ENCODE results near the gene FAM135A.

GRCh38 chr6:70375166-70375565, 38.1 kb upstream of the FAM135A start:
- TF ChIP-seq POLR2A (IDR thresholded peaks at IDR 0.05; ENCODE audit: insufficient read depth in 1 of 2, low read depth in 2 of 2, low read length in 2 of 2) (no peak), MYPOP (CRISPR knock-in tag; IDR thresholded peaks at IDR 0.05) (no peak), HMGA1 (CRISPR knock-in tag; conservative IDR thresholded peaks at IDR 0.05) (no peak), JUND (CRISPR knock-in tag; IDR thresholded peaks at IDR 0.05) (no peak), ZFP36 (IDR thresholded peaks at IDR 0.05; ENCODE audit: borderline replicate concordance, low read depth, low read length, partially characterized antibody) (no peak), ZNF597 (CRISPR knock-in tag; IDR thresholded peaks at IDR 0.05) (no peak), STAT6 (CRISPR knock-in tag; IDR thresholded peaks at IDR 0.05; ENCODE audit: borderline replicate concordance) (no peak), SNRNP70 (IDR thresholded peaks at IDR 0.05; ENCODE audit: low read depth, low read length) (no peak), TCF7 (IDR thresholded peaks at IDR 0.05; ENCODE audit: low read depth) (no peak)
